OCI-LY3 (cell line): ENCODE measurements around the gene DYNC1I1.

Source experiments
- H2AFZ ChIP-seq: fragments of 200-600, 300-600 bp; shearing (Covaris generic); 2 replicates; pipeline ENCODE4 v1.6.0; 2014; ENCODE audit warnings: antibody characterized with exemption, low read depth, low read length
- H3K27ac ChIP-seq: fragments of 200-600, 300-600 bp; sonication (generic); 2 replicates; pipeline ENCODE4 v1.5.1; 2014; ENCODE audit warnings: mild to moderate bottlenecking, low read length, moderate library complexity, mixed read lengths
- H3K27me3 ChIP-seq: fragments of 200-600, 300-600 bp; sonication (generic); 2 replicates; pipeline ENCODE4 v1.6.1; 2014; ENCODE audit warnings: low read depth, low read length, mixed read lengths
- H3K36me3 ChIP-seq: fragments of 200-600, 300-600 bp; sonication (generic); replicated peaks from 2 replicates; pipeline ENCODE3; 2014; ENCODE audit warnings: low read depth, low read length, mixed read lengths
- H3K4me1 ChIP-seq: fragments of 300-600, 200-600 bp; sonication (generic); 2 replicates; pipeline ENCODE4 v1.6.1; 2014; ENCODE audit warnings: low read length, mixed read lengths
- H3K4me2 ChIP-seq: fragments of 200-600, 300-600 bp; sonication (generic); 2 replicates; pipeline ENCODE4 v1.6.1; 2014; ENCODE audit warnings: low read length, mixed read lengths
- H3K4me3 ChIP-seq: fragments of 300-600, 200-600 bp; sonication (generic); 2 replicates; pipeline ENCODE4 v1.5.1; 2014; ENCODE audit warnings: antibody characterized with exemption, mild to moderate bottlenecking, low read length, moderate library complexity
- H3K79me2 ChIP-seq: fragments of 300-600, 200-600 bp; shearing (Covaris generic); 2 replicates; pipeline ENCODE4 v1.6.1; 2014; ENCODE audit warnings: mild to moderate bottlenecking, low read length, mixed read lengths
- H3K9ac ChIP-seq: fragments of 300-600, 200-600 bp; shearing (Covaris generic); 2 replicates; pipeline ENCODE4 v1.6.0; 2014; ENCODE audit warnings: mild to moderate bottlenecking, low read length, moderate library complexity
- H3K9me3 ChIP-seq: fragments of 200-600, 300-600 bp; shearing (Covaris generic); 2 replicates; pipeline ENCODE4 v1.6.1; 2014; ENCODE audit warnings: low read length, mixed read lengths; ENCODE audit not compliant: insufficient read depth
- H4K20me1 ChIP-seq: fragments of 200-600, 300-600 bp; sonication (generic); 2 replicates; pipeline ENCODE4 v1.6.1; 2016; ENCODE audit warnings: low read length, mixed read lengths; ENCODE audit not compliant: insufficient read depth
- CTCF ChIP-seq: fragments of 200-600, 300-600 bp; sonication (generic); IDR thresholded peaks from 2 replicates; pipeline ENCODE4 v1.5.1; 2014; ENCODE audit warnings: antibody characterized with exemption, low read length, low read depth
- EZH2phosphoT487 ChIP-seq: fragments of 200-600 bp; shearing (Covaris generic); IDR thresholded peaks from 2 replicates; pipeline ENCODE4 v1.6.1; 2018; ENCODE audit warnings: antibody characterized with exemption, mixed run types, low read depth

The DYNC1I1 gene

GRCh38 chr7:95905167-95905566 is 132.8 kb downstream of the DYNC1I1 start:
- Histone ChIP-seq H3K36me3 (no peaks in the 10 kb centered on the region), H3K4me1 (no peaks in the 10 kb centered on the region), H3K27me3 (peaks cover 13% of the 10 kb centered on the region; the same call in 1 of the 2 replicates), H4K20me1 (no peaks in the 10 kb centered on the region), H3K79me2 (no peaks in the 10 kb centered on the region), H2AFZ (no peak overlapping the region), H3K27ac (no peak overlapping the region), H3K9ac (no peak overlapping the region), H3K4me3 (no peak overlapping the region), H3K9me3 (no peaks in the 10 kb centered on the region), H3K4me2 (no peak overlapping the region)
- no peak for TF ChIP-seq EZH2phosphoT487
- no peak for TF ChIP-seq CTCF

GRCh38 chr7:95906851-95907250 is 134.5 kb downstream of the DYNC1I1 start:
- H3K4me3 ChIP-seq, result no peak overlapping the region
- H3K9me3 ChIP-seq, result no peaks in the 10 kb centered on the region
- no peak overlapping the region for H3K4me2 ChIP-seq
- H3K4me1 ChIP-seq, result no peaks in the 10 kb centered on the region
- H3K79me2 ChIP-seq, result no peaks in the 10 kb centered on the region
- no peak overlapping the region for H3K27ac ChIP-seq
- H3K36me3 ChIP-seq, result no peaks in the 10 kb centered on the region
- H3K9ac ChIP-seq, result no peak overlapping the region
- TF ChIP-seq EZH2phosphoT487 (no peak), CTCF (no peak)
- H3K27me3 ChIP-seq, result peaks cover 19% of the 10 kb centered on the region; the same call in 1 of the 2 replicates
- no peaks in the 10 kb centered on the region for H4K20me1 ChIP-seq
- H2AFZ ChIP-seq, result no peak overlapping the region

- Histone ChIP-seq H2AFZ (no peak overlapping the region), H3K79me2 (no peaks in the 10 kb centered on the region), H3K4me1 (no peaks in the 10 kb centered on the region), H4K20me1 (no peaks in the 10 kb centered on the region), H3K4me2 (no peak overlapping the region), H3K27me3 (peaks cover 21% of the 10 kb centered on the region; the same call in 1 of the 2 replicates), H3K36me3 (no peaks in the 10 kb centered on the region), H3K27ac (no peak overlapping the region), H3K4me3 (no peak overlapping the region), H3K9me3 (no peaks in the 10 kb centered on the region), H3K9ac (no peak overlapping the region)
- TF ChIP-seq EZH2phosphoT487 (no peak), CTCF (no peak)
Observed at GRCh38 chr7:95907337-95907736, 135.0 kb downstream of the DYNC1I1 start.

- Histone ChIP-seq H3K9ac (no peak overlapping the region), H3K4me1 (no peaks in the 10 kb centered on the region)
Observed at GRCh38 chr7:95908499-95908898, 136.1 kb downstream of the DYNC1I1 start.

More at GRCh38 chr7:95908499-95908898, 136.1 kb downstream of the DYNC1I1 start:
- Histone ChIP-seq H2AFZ (no peak overlapping the region), H3K79me2 (no peaks in the 10 kb centered on the region), H3K27me3 (peaks cover 25% of the 10 kb centered on the region; the same call in 1 of the 2 replicates), H3K9me3 (no peaks in the 10 kb centered on the region), H4K20me1 (no peaks in the 10 kb centered on the region), H3K4me3 (no peak overlapping the region), H3K27ac (no peak overlapping the region), H3K36me3 (no peaks in the 10 kb centered on the region), H3K4me2 (no peak overlapping the region)
- TF ChIP-seq EZH2phosphoT487 (no peak), CTCF (no peak)
